Right ventricle myocardium superior (tissue), 1 donor: ENCODE data around the gene BAX. TPM values are rescaled to one million over a fixed set of nuclear protein-coding genes. Genes with fewer than 3 reads are reported as not detected.

ENCODE experiments used
- ATAC-seq: fragments of 200-7000 bp; cut with Tn5 transposase; one replicate; pipeline ENCODE4 v1.9.1; 2020; ENCODE audit warnings: mild to moderate bottlenecking; ENCODE audit not compliant: poor library complexity
- DNase-seq: peaks from one replicate; pipeline ENCODE4 v3.0.0-alpha.2; 2020
- intact Hi-C: fragments of 100-400 bp; cut with DNase I; formaldehyde crosslinking; loops from one replicate; pipeline ENCODE4 v1.11.2; 2022
- total RNA-seq: library from RNA; stranded (reverse); fragmentation: NEBNext Ultra II Directional; extraction: Animal tissue kit (Norgen Biotek cat#: 25700); gene quantifications from one replicate; pipeline ENCODE4 v1.2.1, GENCODE V29; 2021
- donor health status: DM: no; HTN: yes; CAD: no; lungs with severe emphysema.

The BAX gene
- total RNA-seq, 1 donor from 2014 or later: 21.5 TPM

DNA sequence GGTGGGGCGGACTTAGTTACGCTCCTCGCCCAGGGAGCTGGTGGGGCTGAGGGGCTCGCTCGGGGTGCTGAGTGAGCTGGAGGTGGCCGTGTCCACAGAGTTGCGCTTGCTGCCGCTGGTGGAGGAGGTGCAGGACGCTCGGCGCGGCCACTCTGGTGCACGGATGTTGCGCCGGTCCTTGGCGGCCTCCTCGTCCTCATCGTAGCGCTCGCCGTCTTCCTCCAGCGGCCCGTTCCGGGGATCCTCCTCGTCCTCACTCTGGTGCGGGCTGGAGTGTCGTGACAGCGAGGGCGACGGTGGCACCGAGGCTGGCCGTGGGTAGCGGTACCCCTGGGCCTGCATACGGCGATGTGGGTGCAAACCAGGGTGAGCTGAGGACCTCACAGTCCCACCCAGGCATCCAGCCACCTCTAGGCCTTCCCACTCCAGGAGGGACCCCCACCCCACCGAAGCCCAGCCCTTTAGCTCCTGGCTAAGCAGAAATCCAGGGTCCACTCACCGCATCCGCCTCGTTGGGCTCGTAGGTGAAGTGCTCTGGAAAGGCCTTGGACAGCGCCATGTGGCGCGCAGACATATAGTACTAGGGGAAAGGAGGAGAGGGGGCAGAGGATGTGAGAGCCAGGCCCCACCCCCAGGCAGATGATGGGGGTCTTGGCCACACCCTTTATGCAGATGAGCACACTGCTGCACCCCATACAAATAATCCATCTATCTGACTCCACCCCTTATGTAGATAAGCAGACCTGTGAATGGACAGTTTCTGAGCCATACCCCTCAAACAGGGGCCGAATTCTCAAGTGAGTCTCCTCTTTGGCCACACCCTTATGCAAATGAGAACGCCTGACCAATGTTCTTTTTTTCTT, 14.8 kb downstream of the BAX start:
- ATAC-seq (no peak), DNase-seq (no peak)
- intact Hi-C loops: loop anchor here (5.0 to 10.0 kb wide), 2 partner anchors 97 to 165 kb away; partner anchors contain the start of gene PPP1R15A

DNA sequence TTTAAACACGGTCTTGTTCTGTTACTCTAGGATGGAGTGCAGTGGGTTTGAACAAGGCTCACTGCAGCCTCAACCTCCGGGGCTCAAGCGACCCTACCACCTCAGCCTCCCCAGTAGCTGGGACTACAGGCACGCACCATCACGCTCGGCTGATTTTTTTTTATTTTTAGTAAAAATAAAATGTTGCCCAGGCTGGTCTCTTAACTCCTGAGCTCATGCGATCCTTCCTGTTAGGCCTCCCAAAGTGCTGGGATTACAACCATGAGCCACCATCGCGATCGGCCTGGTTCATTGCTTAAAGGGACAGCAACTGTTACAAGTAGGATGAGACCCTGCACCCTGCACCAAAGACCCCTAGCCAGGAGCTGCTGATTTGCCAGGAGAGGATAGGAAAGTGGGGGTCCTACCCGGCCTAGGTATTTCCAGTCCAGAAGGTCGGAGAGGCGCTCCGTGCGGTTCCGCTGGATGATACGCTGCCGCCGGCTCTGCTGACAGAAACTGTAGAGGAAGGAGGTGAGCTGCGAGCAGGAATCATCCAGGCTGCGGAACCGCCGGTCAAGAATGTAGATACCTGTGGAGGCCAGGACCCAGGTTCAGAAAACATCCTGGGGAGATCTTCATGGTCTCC, 15.6 kb downstream of the BAX start:
- intact Hi-C loops: loop anchor here (10.0 kb wide), 1 partner anchor 165 kb away; no protein-coding TSS in a partner anchor
- no peak for DNase-seq
- no peak for ATAC-seq

DNA sequence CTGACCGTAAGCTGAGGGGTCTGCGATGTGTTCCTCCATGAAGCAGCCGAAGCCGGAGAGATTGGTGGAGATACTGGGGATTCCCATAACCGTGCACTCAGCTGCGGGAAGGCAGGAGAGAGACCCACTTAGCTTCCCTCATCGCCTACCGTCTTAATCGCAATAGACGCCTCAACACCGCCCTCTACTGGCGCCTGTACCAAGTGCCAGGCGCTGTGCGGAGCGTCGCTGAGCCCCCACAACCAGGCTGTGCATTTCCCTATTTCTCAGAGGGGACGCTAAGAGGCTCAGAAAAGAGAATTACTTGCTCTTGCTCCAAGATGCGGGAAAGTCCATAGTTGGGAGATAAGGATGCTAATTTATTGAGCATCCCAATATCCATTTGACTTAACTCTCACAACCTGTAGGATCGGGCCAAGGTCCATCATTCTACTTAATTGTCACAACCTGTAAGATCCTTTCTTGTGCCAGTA, 16.3 kb downstream of the BAX start:
- DNase-seq: peak; percentile 91
- ATAC-seq: peak; percentile 53
- intact Hi-C loops: loop anchor here (10.0 kb wide), 1 partner anchor 166 kb away; no protein-coding TSS in a partner anchor

DNA sequence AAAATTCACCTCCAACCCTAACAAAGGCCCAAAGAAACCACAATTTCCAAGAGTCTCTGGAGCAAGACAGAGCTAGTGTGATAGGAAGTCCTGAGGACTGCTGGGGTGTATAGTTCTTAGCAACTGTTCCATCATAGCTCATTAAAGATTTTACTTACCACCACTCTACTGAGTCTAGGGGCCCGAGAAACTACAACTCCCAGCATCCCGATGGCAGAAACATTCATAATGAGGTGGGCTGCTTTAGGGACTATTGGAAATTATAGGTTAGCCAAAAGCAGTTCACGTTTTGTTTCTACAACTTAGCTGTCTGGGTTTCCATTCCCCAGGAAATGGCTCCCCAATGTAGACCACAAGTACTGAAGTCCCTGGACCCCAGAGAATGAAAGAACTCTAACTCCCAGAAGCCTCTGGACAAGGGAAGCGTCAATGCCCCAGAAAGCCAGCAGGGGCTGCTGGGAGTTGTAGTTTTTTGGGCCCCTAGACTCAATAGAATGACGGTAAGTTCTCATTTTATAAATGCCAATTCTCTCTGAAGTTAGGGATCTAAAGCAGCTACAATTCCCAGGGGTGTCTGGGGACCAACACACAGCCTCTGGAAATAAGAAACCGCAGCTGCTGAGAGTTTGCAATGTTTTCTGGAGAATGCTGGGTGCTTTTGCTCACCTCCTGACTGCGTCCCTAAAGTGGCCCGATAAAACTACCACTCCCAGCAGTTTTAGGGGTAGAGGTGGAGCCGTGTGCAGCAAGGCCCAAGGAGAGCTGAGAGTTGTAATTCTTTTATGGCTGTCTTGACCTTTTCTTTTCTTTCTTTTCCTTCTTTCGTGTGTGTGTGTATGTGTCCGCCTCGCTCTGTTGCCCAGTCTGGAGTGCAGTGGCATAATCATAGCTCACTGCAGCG, 21.5 kb downstream of the BAX start:
- intact Hi-C loops: loop anchor here (10.0 kb wide), 1 partner anchor 171 kb away; no protein-coding TSS in a partner anchor
- ATAC-seq: no peak
- DNase-seq: no peak

DNA sequence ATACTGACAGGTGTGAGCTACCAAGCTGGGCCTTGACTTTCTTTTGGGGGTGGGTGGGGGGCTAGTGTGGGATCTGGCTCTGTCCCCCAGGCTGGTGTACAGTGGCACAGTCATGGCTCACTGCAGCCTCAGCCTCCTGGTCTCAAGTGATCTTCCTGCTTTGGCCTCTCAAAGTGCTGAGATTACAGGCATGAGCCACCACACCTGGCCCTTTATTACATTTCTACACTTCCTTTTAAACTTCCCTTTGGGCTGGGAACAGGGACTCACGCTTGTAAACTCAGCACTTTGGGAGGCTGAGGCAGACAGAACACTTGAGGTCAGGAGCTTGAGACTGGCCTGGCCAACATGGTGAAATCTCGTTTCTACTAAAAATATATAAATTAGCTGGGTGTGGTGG, 22.4 kb downstream of the BAX start:
- ATAC-seq: no peak
- intact Hi-C loops: loop anchor here (10.0 kb wide), 1 partner anchor 172 kb away; no protein-coding TSS in a partner anchor
- no peak for DNase-seq

DNA sequence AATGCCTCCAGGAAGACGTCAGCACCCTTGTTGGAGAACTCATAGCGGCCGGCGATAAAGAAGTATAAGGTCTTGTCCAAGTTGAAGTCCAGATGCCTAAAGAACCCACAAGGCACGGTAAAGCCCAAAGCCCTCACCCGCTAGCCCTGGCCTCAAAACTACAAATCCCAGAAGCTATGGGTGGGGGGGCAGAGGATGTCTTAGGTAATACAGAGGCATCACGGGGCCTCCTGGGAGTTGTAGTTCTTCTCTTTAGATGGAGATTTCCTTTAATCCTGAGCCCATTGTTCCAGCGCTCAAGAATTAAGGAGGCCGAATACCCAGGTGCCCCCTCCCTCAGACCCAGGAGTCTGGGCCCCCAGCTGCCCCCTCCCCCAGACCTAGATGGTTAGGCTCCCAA, 27.6 kb downstream of the BAX start:
- DNase-seq (no peak), ATAC-seq (no peak)
- intact Hi-C loops: no loop called here

DNA sequence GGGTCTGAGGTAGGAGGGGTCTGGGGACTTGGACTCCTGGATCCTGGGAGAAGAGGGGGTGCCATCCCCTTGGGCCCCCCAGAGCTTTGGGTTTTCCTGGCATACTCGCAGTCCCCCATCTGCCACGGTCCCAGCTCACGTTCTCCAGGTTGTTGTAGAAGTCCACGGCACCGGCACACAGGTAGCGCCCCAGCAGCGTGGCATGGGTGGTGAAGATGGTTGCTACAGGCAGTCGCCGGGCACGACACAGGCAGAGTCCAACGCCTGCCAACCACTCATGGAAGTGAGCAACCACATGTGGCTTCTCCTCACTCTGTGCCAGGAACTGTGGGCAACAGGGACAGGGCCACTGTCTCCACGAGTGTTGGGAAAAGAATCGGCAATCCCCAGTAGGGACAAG, 31.0 kb downstream of the BAX start:
- DNase-seq (no peak), ATAC-seq (no peak)

DNA sequence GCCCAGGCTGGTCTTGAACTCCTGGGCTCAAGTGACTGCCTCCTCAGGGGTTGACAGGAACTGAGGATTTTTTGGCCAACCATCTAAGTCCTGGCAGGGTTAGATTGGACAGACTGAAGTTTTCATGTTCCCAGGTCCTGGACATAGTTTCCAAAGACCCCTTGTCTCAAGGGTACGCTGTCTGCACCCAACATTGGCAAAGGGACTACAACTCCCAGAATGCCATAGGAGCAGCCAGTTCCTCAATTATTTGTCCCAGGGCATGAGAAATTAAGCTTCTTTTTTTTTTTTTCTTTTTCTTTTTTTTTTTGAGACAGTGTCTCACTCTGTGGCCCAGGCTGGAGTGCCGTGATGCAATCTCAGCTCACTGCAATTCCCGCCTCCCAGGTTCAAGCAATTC, 31.5 kb downstream of the BAX start:
- DNase-seq: no peak
- intact Hi-C loops: no loop called here
- no peak for ATAC-seq

More for the DNA sequence above, 31.0 kb downstream of the BAX start:
- intact Hi-C loops: no loop called here

DNA sequence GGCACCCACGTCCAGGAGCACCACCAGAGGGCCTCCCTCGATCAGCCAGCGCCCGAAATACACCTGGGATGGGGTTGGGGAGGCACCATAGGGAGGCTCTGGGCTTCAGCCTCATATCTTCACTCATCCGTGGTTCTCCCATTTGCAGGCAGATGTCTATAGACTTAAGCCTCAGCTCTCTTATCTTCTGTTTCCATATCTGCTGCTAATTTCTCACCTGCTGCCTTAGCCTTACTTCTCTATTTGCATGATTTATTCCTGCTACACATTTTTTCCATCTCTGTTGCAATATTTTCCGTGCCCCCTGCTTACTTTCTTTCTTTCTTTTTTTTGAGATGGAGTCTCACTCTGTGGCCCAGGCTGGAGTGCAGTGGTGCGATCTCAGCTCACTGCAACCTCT, 32.6 kb downstream of the BAX start:
- no peak for ATAC-seq
- DNase-seq: no peak
- intact Hi-C loops: no loop called here

DNA sequence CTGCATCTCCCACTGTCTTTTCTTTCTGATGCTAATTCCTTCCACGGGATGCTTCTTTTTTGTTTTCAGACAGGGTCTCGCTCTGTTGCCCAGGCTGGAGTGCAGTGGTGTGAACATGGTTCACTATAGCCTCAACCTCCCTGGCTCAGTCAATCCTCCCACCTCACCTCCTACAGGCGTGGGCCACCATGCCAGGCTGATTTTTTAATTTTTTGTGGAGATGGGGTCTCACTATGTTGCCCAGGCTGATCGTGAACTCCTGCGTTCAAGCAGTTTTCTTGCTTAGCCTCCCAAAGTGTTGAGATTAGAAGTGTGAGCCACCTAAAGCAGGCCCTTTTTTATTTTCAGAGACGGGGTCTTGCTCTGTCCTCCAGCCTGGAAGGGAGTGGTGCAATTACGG, 33.6 kb downstream of the BAX start:
- no peak for DNase-seq
- intact Hi-C loops: no loop called here
- no peak for ATAC-seq

DNA sequence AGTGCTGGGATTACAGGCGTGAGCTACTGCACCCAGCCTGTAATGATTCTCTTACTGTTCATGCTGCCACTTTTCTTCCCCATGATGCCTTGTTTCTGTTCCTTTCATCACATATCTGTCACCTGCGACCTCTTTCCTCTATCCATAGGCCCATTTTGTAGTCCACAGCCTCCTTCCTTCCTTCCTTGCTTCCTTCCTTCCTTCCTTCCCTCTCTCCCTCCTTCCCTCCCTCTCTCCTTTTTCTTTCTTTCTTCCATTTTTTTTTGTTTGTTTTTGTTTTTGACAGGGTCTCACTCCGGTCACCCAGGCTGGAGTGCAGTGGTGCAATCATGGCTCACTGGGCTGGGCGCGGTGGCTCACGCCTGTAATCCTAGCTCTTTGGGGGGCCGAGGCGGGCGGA, 34.2 kb downstream of the BAX start:
- intact Hi-C loops: no loop called here
- DNase-seq (no peak), ATAC-seq (no peak)

DNA sequence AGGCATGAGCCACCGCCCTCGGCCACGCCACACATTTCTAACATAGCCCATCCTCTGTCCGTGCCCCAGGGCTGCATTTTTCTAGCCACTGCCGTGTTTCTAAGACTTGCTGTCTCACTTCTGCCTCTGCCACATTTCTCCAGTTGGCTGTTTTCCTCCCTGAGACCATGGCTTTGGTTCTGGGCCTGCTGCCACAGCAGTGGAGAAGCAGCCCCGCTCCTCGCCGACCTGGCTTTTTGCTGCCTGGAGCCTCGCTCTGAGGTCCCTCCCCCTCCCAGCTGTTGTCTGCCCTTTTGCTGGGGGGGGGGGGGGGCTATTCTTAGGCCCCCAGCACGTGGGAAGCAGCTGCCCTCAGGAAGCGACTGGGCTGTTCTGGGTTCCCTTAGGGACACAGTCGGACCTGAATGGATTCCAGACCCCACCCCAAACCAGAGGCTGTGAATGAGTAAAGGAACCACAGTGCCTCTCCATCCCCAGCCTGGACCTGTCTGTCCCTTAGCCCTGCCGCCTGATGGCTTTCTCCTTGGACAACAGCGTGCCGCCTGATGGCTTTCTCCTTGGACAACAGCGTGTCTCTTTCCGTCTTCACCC, 35.1 kb downstream of the BAX start:
- peak; percentile 2 for ATAC-seq
- peak; percentile 62 for DNase-seq
- intact Hi-C loops: no loop called here

DNA sequence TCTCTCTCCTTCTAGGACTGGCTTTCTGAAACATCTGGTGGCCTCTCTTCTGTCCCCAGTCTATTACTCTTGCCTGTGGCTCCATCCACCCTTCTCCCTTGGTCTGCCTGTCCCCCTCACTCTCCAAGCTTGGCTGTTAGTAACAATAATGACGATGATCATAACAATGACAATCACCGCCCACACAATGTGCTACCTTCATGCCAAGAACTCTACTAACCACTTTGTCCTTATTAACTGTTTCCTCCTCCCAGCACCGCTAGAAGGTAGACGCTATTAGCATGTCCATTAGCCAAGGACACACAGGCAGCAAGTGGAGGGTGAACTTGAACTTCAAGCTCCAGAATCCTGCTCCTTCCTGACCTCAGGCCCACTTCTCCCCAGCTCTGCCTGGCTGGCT, 35.7 kb downstream of the BAX start:
- DNase-seq (no peak), ATAC-seq (no peak)
- intact Hi-C loops: no loop called here

DNA sequence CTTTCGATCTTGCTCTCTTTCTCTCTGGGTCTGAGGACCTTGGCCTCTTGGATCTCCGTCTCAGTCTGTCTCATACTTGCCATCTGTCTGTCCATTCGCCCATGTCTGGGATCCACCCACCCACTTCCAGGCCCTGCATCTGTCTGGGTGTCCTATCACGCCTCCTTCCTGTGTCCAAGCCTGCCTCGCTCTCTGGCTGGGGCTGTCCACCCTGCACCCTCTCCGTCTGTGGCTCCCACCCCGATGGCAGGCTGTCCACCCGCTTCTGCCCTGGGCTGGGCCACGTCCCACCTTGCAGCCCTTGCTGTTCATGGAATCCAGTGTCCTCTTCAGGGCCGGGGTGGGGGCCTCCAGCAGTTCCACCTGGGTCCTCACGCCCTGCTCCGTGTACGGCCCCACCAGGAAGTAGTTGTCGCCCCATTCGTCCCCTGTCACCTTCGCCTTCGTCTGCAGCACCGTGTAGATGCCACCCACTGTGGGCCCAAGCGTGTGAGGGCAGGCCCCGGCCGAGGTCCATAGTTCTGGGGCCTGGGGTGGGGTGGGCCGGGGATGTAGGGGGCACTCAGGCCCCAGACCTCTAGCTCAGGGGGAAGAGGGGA, 36.4 kb downstream of the BAX start:
- no peak for ATAC-seq
- DNase-seq: no peak
- intact Hi-C loops: no loop called here

DNA sequence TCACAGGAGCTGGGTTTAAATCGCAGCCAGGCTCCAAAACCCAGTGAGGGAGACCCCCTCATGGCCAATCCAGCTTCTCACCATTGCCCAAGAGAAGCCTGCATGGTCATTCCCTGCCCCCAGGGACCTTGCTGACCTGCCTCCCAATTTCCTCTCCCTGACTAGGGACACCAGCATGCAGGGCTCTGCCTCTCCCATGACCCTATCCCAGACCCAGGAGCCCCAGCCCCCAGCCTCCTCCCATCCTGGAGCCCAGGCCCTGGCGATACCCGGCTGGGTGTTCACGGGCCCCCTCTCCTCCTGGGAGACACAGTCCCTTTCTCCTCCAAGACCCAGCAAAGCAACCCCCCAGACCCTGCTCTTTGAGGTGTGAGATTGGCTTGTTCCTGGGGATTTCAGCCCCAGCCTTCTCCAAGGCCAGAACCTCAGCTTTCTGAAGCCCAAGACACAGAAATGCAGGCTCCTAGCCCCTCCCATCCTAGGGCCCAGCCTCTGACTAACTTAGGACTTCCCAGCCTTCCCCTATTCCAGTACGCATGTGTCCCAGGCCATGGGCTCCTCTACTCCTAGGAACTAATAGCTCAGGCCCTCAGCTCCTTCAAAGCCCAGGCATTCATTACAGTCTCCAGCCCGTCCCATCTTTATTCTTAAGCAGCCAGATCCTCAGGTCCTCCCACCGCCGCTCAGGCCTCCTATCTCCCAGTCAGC, 37.4 kb downstream of the BAX start:
- ATAC-seq (peak; percentile 56), DNase-seq (peak; percentile 69)
- intact Hi-C loops: no loop called here

DNA sequence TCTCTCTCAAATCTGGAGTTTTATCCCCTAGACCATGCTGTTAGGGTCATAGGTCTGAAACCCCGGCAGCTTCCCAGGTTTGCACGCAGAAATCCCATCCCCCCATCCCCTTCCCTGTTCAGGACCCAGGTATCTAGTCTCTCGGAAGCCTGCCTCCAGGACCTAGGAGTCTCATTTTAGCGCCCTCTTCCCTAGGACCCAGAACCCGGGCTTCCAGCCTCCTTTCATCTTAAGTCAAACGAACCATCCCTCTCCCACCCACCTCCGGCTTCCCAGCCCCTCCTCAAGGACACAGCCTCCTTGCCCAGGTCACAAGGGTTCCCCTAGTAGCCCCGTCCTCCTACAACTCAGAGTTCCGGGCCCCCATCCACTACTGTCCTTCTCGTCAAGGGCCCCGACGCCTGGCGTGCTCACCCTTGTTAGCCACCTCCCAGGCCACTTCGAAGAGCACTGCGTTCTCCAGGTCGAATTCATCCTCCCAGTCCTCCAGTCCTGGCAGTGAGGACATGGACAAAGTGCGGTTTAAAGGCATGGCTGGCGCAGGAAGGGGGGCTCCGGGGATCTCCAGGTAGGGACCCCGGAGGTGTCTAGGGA, 38.0 kb downstream of the BAX start:
- intact Hi-C loops: no loop called here
- DNase-seq: no peak
- ATAC-seq: peak; percentile 4
